GM23248 (cell line): Measurements from ENCODE around the gene BAD. TPM values are rescaled to one million over a fixed set of nuclear protein-coding genes. Genes with fewer than 3 reads are reported as not detected.

Experiments
- DNase-seq: peaks from one replicate; pipeline ENCODE4 v3.0.0-alpha.2; 2015
- H2AFZ ChIP-seq: fragments of 200-600 bp; sonication (generic); 2 replicates; pipeline ENCODE4 v1.6.1; 2016; ENCODE audit warnings: antibody characterized with exemption
- H3F3A ChIP-seq: fragments of 200-600 bp; sonication (generic); 2 replicates; pipeline ENCODE4 v1.6.1; 2016; ENCODE audit warnings: mild to moderate bottlenecking, antibody characterized with exemption, mixed run types; ENCODE audit not compliant: insufficient read depth
- H3K27ac ChIP-seq: fragments of 200-600 bp; sonication (generic); 2 replicates; pipeline ENCODE4 v1.5.1; 2016; ENCODE audit warnings: mild to moderate bottlenecking
- H3K27me3 ChIP-seq: fragments of 200-600 bp; sonication (generic); replicated peaks from 2 replicates; pipeline ENCODE4 v1.6.1; 2016; ENCODE audit warnings: mild to moderate bottlenecking; ENCODE audit not compliant: insufficient read depth
- H3K36me3 ChIP-seq: fragments of 200-600 bp; sonication (generic); 2 replicates; pipeline ENCODE4 v1.6.1; 2016; ENCODE audit warnings: low read depth, mild to moderate bottlenecking
- H3K4me1 ChIP-seq: fragments of 200-600 bp; sonication (generic); 2 replicates; pipeline ENCODE4 v1.6.1; 2016; ENCODE audit warnings: mild to moderate bottlenecking; ENCODE audit not compliant: insufficient read depth
- H3K4me2 ChIP-seq: fragments of 200-600 bp; sonication (generic); one replicate; pipeline ENCODE4 v1.6.1; 2016; ENCODE audit warnings: mild to moderate bottlenecking; ENCODE audit not compliant: unreplicated experiment
- H3K4me3 ChIP-seq: fragments of 200-600 bp; sonication (generic); 2 replicates; pipeline ENCODE4 v1.5.1; 2016; ENCODE audit warnings: mild to moderate bottlenecking
- H3K79me2 ChIP-seq: fragments of 200-600 bp; sonication (generic); 2 replicates; pipeline ENCODE4 v1.6.1; 2016; ENCODE audit warnings: mild to moderate bottlenecking; ENCODE audit not compliant: insufficient read depth
- H3K9ac ChIP-seq: fragments of 200-600 bp; sonication (generic); 2 replicates; pipeline ENCODE4 v1.6.1; 2016; ENCODE audit warnings: mild to moderate bottlenecking
- H3K9me2 ChIP-seq: fragments of 200-600 bp; sonication (generic); 2 replicates; pipeline ENCODE4 v1.6.1; 2016; ENCODE audit warnings: mixed run types, mild to moderate bottlenecking, moderate library complexity; ENCODE audit not compliant: insufficient read depth
- H3K9me3 ChIP-seq: fragments of 200-600 bp; sonication (generic); one replicate; pipeline ENCODE4 v1.6.1; 2017; ENCODE audit warnings: low read depth
- H4K20me1 ChIP-seq: fragments of 200-600 bp; sonication (generic); 2 replicates; pipeline ENCODE4 v1.6.0; 2016; ENCODE audit not compliant: insufficient read depth
- EZH2 ChIP-seq: fragments of 200-600 bp; sonication (generic); IDR thresholded peaks from 2 replicates; pipeline ENCODE4 v1.6.1; 2018; ENCODE audit warnings: antibody characterized with exemption, mild to moderate bottlenecking; ENCODE audit not compliant: insufficient read depth, poor library complexity, severe bottlenecking
- EZH2phosphoT487 ChIP-seq: fragments of 200-600 bp; sonication (generic); IDR thresholded peaks from 2 replicates; pipeline ENCODE4 v1.6.1; 2018; ENCODE audit warnings: antibody characterized with exemption, moderate library complexity, mild to moderate bottlenecking, low read depth; ENCODE audit not compliant: insufficient read depth
- WGBS, 2 experiments: methylation state at CpG; one replicate each; pipeline ENCODE4 v1.1.6; 2015 to 2017; ENCODE audit warnings: low lambda C conversion rate in 2 of 2, low coverage in 1 of 2; ENCODE audit errors: missing lambda C conversion rate in 2 of 2; 5-methylcytosine and 5-hydroxymethylcytosine counted together
- in situ Hi-C: fragments of 300-500 bp; cut with MboI; formaldehyde crosslinking; loops from 2 replicates; pipeline ENCODE4 v1.15.0; 2020
- polyA plus RNA-seq: library from polyadenylated mRNA; unstranded; fragments of >200 nt; fragmentation: Nextera tagmentation; extraction: Ambion mirVana; gene quantifications from 2 replicates; pipeline ENCODE4 v1.2.1, GENCODE V29; 2016
- total RNA-seq: library from RNA; depleted of rRNA; stranded (reverse); fragments of >200 nt; shearing (Covaris generic); gene quantifications from 2 replicates; pipeline ENCODE4 v1.2.3, GENCODE V29; 2014

The BAD gene
- total and polyA plus RNA-seq, 2 experiments from 2014 or later, result 146 to 170 TPM

GRCh38 chr11:64239662-64240434, 44.6 kb downstream of the BAD start:
- Histone ChIP-seq H3K79me2 (peaks cover 41% of the 10 kb centered on the region), H3K9ac (peak overlapping the region; percentile 85), H3K4me1 (peaks cover 15% of the 10 kb centered on the region), H4K20me1 (no peaks in the 10 kb centered on the region), H3K4me3 (peak overlapping the region; percentile 75), H3K36me3 (no peaks in the 10 kb centered on the region; the same call in 1 of the 2 replicates), H2AFZ (peak overlapping the region; percentile 85), H3K27ac (peak overlapping the region; percentile 85), H3K9me3 (no peaks in the 10 kb centered on the region), H3K4me2 (peak overlapping the region; percentile 91), H3K27me3 (no peaks in the 10 kb centered on the region), H3F3A (peaks cover 11% of the 10 kb centered on the region; the same call in 1 of the 2 replicates), H3K9me2 (no peaks in the 10 kb centered on the region)
- WGBS, 2 experiments, result 86 to 89% methylated on average over 10 to 11 of the region's 11 CpGs
- in situ Hi-C loops, result no loop called here
- no peak for TF ChIP-seq EZH2
- TF ChIP-seq EZH2phosphoT487, result no peak
- no peak for DNase-seq

GRCh38 chr11:64238999-64239398, 45.5 kb downstream of the BAD start:
- H3K27ac ChIP-seq, result no peak overlapping the region
- no peaks in the 10 kb centered on the region for H3K9me2 ChIP-seq
- H3K4me3 ChIP-seq, result no peak overlapping the region
- no peaks in the 10 kb centered on the region for H3K9me3 ChIP-seq
- 70 to 73% methylated on average over 5 of the region's 5 CpGs for WGBS, 2 experiments
- H3K9ac ChIP-seq, result no peak overlapping the region
- no peak for DNase-seq
- H3K4me2 ChIP-seq, result no peak overlapping the region
- TF ChIP-seq EZH2 (no peak), EZH2phosphoT487 (no peak)
- peaks cover 33% of the 10 kb centered on the region for H3K79me2 ChIP-seq
- in situ Hi-C loops, result no loop called here
- H3F3A ChIP-seq, result peaks cover 10% of the 10 kb centered on the region; the same call in 1 of the 2 replicates
- H2AFZ ChIP-seq, result no peak overlapping the region
- H3K27me3 ChIP-seq, result no peaks in the 10 kb centered on the region
- H3K4me1 ChIP-seq, result peaks cover 15% of the 10 kb centered on the region
- no peaks in the 10 kb centered on the region for H4K20me1 ChIP-seq
- no peaks in the 10 kb centered on the region; the same call in 1 of the 2 replicates for H3K36me3 ChIP-seq

DNA sequence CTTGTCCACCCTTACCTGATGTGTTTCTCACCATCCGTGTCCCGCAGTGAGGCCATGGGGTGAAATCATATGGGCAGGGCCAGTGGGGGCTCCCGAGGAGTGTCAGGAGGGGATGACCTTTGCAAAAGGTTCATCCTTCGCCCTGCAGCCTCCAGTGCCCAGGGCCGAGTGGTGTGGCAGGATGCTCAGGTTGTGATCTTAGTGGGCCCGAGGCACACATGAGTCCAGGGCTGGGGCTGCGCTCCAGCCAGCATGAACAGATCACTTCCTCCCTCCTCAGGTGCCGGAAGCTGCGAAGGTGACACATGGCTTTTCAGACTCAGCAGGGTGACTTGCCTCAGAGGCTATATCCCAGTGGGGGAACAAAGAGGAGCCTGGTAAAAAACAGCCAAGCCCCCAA, 46.4 kb downstream of the BAD start:
- 88 to 91% methylated on average over 9 of the region's 9 CpGs for WGBS, 2 experiments
- H3K36me3 ChIP-seq, result no peaks in the 10 kb centered on the region
- H4K20me1 ChIP-seq, result no peaks in the 10 kb centered on the region
- peaks cover 25% of the 10 kb centered on the region for H3K79me2 ChIP-seq
- no peak overlapping the region for H3K4me3 ChIP-seq
- no peaks in the 10 kb centered on the region for H3K9me3 ChIP-seq
- no peak overlapping the region for H3K27ac ChIP-seq
- no peak overlapping the region for H3K4me2 ChIP-seq
- in situ Hi-C loops, result no loop called here
- H3K4me1 ChIP-seq, result peaks cover 12% of the 10 kb centered on the region
- H3F3A ChIP-seq, result peaks cover 10% of the 10 kb centered on the region; the same call in 1 of the 2 replicates
- no peak overlapping the region for H3K9ac ChIP-seq
- no peak for TF ChIP-seq EZH2
- no peak for TF ChIP-seq EZH2phosphoT487
- no peaks in the 10 kb centered on the region for H3K9me2 ChIP-seq
- H3K27me3 ChIP-seq, result no peaks in the 10 kb centered on the region
- DNase-seq, result no peak
- H2AFZ ChIP-seq, result no peak overlapping the region

DNA sequence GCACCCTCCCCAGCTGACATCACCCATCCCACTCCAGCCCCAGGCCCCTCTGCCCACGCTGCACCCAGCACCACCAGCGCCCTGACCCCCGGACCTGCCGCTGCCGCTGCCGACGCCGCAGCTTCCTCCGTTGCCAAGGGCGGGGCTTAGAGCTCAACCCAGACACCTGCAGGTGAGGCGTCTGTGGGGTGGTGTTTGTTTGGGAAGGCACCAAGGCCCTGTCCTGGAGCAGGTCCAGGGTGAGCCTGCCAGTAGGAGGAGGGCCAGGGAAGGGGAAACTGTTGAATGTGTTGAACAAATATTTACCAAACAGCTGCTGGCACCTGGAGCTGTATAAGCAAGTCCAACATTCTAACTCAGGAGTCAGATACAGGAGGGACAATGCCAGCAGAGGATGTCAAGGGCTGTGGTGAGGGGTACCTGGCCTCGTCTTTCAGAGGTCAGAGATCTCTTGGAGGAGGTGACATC, 46.9 kb downstream of the BAD start:
- Histone ChIP-seq H3K27ac (no peak overlapping the region), H4K20me1 (no peaks in the 10 kb centered on the region), H3K9me3 (no peaks in the 10 kb centered on the region), H2AFZ (no peak overlapping the region), H3F3A (peaks cover 10% of the 10 kb centered on the region; the same call in 1 of the 2 replicates), H3K9ac (no peak overlapping the region), H3K9me2 (no peaks in the 10 kb centered on the region), H3K79me2 (peaks cover 19% of the 10 kb centered on the region), H3K4me1 (peaks cover 6% of the 10 kb centered on the region), H3K36me3 (no peaks in the 10 kb centered on the region), H3K4me2 (no peak overlapping the region), H3K27me3 (no peaks in the 10 kb centered on the region), H3K4me3 (no peak overlapping the region)
- no peak for TF ChIP-seq EZH2phosphoT487
- no peak for TF ChIP-seq EZH2
- 81 to 88% methylated on average over 10 to 12 of the region's 12 CpGs for WGBS, 2 experiments
- in situ Hi-C loops, result no loop called here
- no peak for DNase-seq
